Effector memory CD8-positive, alpha-beta T cell (primary cell): ENCODE results near the gene CPNE5.

Experiments
- ATAC-seq: fragments of 150-1000 bp; cut with Tn5 transposase; replicated peaks from 2 replicates; pipeline ENCODE4 v1.10.0; 2021; ENCODE audit warnings: mild to moderate bottlenecking, moderate library complexity
- DNase-seq, 3 experiments: peaks; one replicate each; pipeline ENCODE4 v3.0.0; 2021
- H3K27ac Mint-ChIP-seq, 2 donors: one replicate each; pipeline ENCODE4 v1.8.0; 2022; ENCODE audit warnings: mild to moderate bottlenecking in 2 of 2, mixed read lengths in 2 of 2, moderate library complexity in 2 of 2
- H3K27me3 Mint-ChIP-seq, 2 donors: one replicate each; pipeline ENCODE4 v1.8.0; 2022; ENCODE audit warnings: mixed read lengths in 2 of 2
- H3K36me3 Mint-ChIP-seq: one replicate; pipeline ENCODE4 v1.8.0; 2022; ENCODE audit warnings: mild to moderate bottlenecking, moderate library complexity, mixed read lengths; ENCODE audit not compliant: insufficient read depth
- H3K4me1 Mint-ChIP-seq, 2 donors: one replicate each; pipeline ENCODE4 v1.8.0; 2022; ENCODE audit warnings: low read depth in 2 of 2, mixed read lengths in 2 of 2
- H3K4me3 Mint-ChIP-seq, 2 donors: one replicate each; pipeline ENCODE4 v1.8.0; 2022; ENCODE audit warnings: mild to moderate bottlenecking in 2 of 2, mixed read lengths in 2 of 2, moderate library complexity in 2 of 2
- H3K9me3 Mint-ChIP-seq, 2 donors: one replicate each; pipeline ENCODE4 v1.8.0; 2022; ENCODE audit warnings: mixed read lengths in 2 of 2

The CPNE5 gene

GRCh38 chr6:36809941-36810803, 29.1 kb downstream of the CPNE5 start:
- H3K4me3 Mint-ChIP-seq, result no peak overlapping the region
- no peak overlapping the region for H3K27ac Mint-ChIP-seq
- peaks cover 0 to 2% of the 10 kb centered on the region in 2 donors for H3K4me1 Mint-ChIP-seq
- no peaks in the 10 kb centered on the region for H3K36me3 Mint-ChIP-seq
- peaks cover 10 to 40% of the 10 kb centered on the region in 2 donors for H3K27me3 Mint-ChIP-seq
- DNase-seq (no peak), ATAC-seq (no peak)
- no peaks in the 10 kb centered on the region for H3K9me3 Mint-ChIP-seq

- no peak for ATAC-seq
- Mint-ChIP-seq H3K27me3 (peaks cover 10 to 50% of the 10 kb centered on the region in 2 donors), H3K9me3 (no peaks in the 10 kb centered on the region), H3K36me3 (no peaks in the 10 kb centered on the region), H3K27ac (no peak overlapping the region), H3K4me3 (no peak overlapping the region), H3K4me1 (peaks cover 0 to 2% of the 10 kb centered on the region in 2 donors)
- no peak for DNase-seq
Observed at GRCh38 chr6:36809156-36809555, 30.1 kb downstream of the CPNE5 start.

GRCh38 chr6:36808634-36809033, 30.6 kb downstream of the CPNE5 start:
- Mint-ChIP-seq H3K36me3 (no peaks in the 10 kb centered on the region), H3K27me3 (peaks cover 10 to 50% of the 10 kb centered on the region in 2 donors), H3K9me3 (no peaks in the 10 kb centered on the region), H3K4me3 (no peak overlapping the region), H3K27ac (no peak overlapping the region), H3K4me1 (peaks cover 0 to 2% of the 10 kb centered on the region in 2 donors)
- DNase-seq (no peak), ATAC-seq (no peak)

GRCh38 chr6:36807750-36808149, 31.5 kb downstream of the CPNE5 start:
- ATAC-seq, result no peak
- no peak for DNase-seq
- Mint-ChIP-seq H3K4me3 (no peak overlapping the region), H3K27me3 (peaks cover 10 to 50% of the 10 kb centered on the region in 2 donors), H3K27ac (no peak overlapping the region), H3K36me3 (no peaks in the 10 kb centered on the region), H3K4me1 (peaks cover 0 to 2% of the 10 kb centered on the region in 2 donors), H3K9me3 (no peaks in the 10 kb centered on the region)

- Mint-ChIP-seq H3K27ac (no peak overlapping the region), H3K4me3 (no peak overlapping the region), H3K27me3 (peaks cover 10 to 50% of the 10 kb centered on the region in 2 donors), H3K4me1 (peaks cover 0 to 2% of the 10 kb centered on the region in 2 donors), H3K9me3 (no peaks in the 10 kb centered on the region), H3K36me3 (no peaks in the 10 kb centered on the region)
- ATAC-seq (no peak), DNase-seq (no peak)
Observed at GRCh38 chr6:36807143-36807542, 32.1 kb downstream of the CPNE5 start.

- no peak overlapping the region for H3K4me3 Mint-ChIP-seq
- H3K4me1 Mint-ChIP-seq, result peaks cover 0 to 2% of the 10 kb centered on the region in 2 donors
- H3K27me3 Mint-ChIP-seq, result peaks cover 10 to 50% of the 10 kb centered on the region in 2 donors
- H3K27ac Mint-ChIP-seq, result no peak overlapping the region
- H3K9me3 Mint-ChIP-seq, result no peaks in the 10 kb centered on the region
- H3K36me3 Mint-ChIP-seq, result no peaks in the 10 kb centered on the region
- ATAC-seq (no peak), DNase-seq (no peak)
Observed at GRCh38 chr6:36805917-36806316, 33.3 kb downstream of the CPNE5 start.

- H3K27me3 Mint-ChIP-seq, result peaks cover 10 to 50% of the 10 kb centered on the region in 2 donors
- no peak for DNase-seq
Observed at GRCh38 chr6:36805096-36805797, 34.0 kb downstream of the CPNE5 start.

GRCh38 chr6:36804563-36804962, 34.7 kb downstream of the CPNE5 start:
- ATAC-seq (no peak), DNase-seq (no peak)
- peaks cover 14 to 54% of the 10 kb centered on the region in 2 donors for H3K27me3 Mint-ChIP-seq
- peaks cover 0 to 2% of the 10 kb centered on the region in 2 donors for H3K4me1 Mint-ChIP-seq
- H3K36me3 Mint-ChIP-seq, result peaks cover 2% of the 10 kb centered on the region
- H3K9me3 Mint-ChIP-seq, result no peaks in the 10 kb centered on the region
- no peak overlapping the region for H3K4me3 Mint-ChIP-seq
- H3K27ac Mint-ChIP-seq, result no peak overlapping the region

More at GRCh38 chr6:36805096-36805797, 34.0 kb downstream of the CPNE5 start:
- Mint-ChIP-seq H3K4me1 (peaks cover 0 to 2% of the 10 kb centered on the region in 2 donors), H3K27ac (no peak overlapping the region), H3K9me3 (no peaks in the 10 kb centered on the region), H3K4me3 (no peak overlapping the region), H3K36me3 (no peaks in the 10 kb centered on the region)
- no peak for ATAC-seq

GRCh38 chr6:36803908-36804307, 35.3 kb downstream of the CPNE5 start:
- Mint-ChIP-seq H3K36me3 (peaks cover 3% of the 10 kb centered on the region), H3K4me3 (no peak overlapping the region), H3K27me3 (peaks cover 12 to 50% of the 10 kb centered on the region in 2 donors), H3K27ac (no peak overlapping the region), H3K4me1 (peaks cover 0 to 2% of the 10 kb centered on the region in 2 donors), H3K9me3 (no peaks in the 10 kb centered on the region)
- DNase-seq (no peak), ATAC-seq (no peak)

- ATAC-seq, result no peak
- Mint-ChIP-seq H3K4me1 (peaks cover 0 to 2% of the 10 kb centered on the region in 2 donors), H3K9me3 (no peaks in the 10 kb centered on the region), H3K36me3 (peaks cover 3% of the 10 kb centered on the region), H3K27me3 (peaks cover 8 to 46% of the 10 kb centered on the region in 2 donors), H3K4me3 (no peak overlapping the region), H3K27ac (no peak overlapping the region)
- DNase-seq, result no peak
Observed at GRCh38 chr6:36803482-36803881, 35.8 kb downstream of the CPNE5 start.

- DNase-seq (no peak), ATAC-seq (no peak)
- no peak overlapping the region for H3K4me3 Mint-ChIP-seq
- no peaks in the 10 kb centered on the region for H3K9me3 Mint-ChIP-seq
- peaks cover 5 to 20% of the 10 kb centered on the region in 2 donors for H3K27me3 Mint-ChIP-seq
- H3K36me3 Mint-ChIP-seq, result peaks cover 3% of the 10 kb centered on the region
- no peak overlapping the region for H3K27ac Mint-ChIP-seq
- H3K4me1 Mint-ChIP-seq, result no peaks in the 10 kb centered on the region
Observed at GRCh38 chr6:36800223-36801076, 38.8 kb downstream of the CPNE5 start.

GRCh38 chr6:36798852-36799251, 40.4 kb downstream of the CPNE5 start:
- DNase-seq, result no peak
- Mint-ChIP-seq H3K9me3 (no peaks in the 10 kb centered on the region), H3K36me3 (peaks cover 3% of the 10 kb centered on the region), H3K27ac (no peak overlapping the region), H3K4me3 (no peak overlapping the region), H3K4me1 (no peaks in the 10 kb centered on the region), H3K27me3 (peaks cover 10 to 14% of the 10 kb centered on the region in 2 donors)
- ATAC-seq, result no peak

- no peak for ATAC-seq
- H3K27me3 Mint-ChIP-seq, result peaks cover 19 to 26% of the 10 kb centered on the region in 2 donors
Observed at GRCh38 chr6:36797653-36798052, 41.6 kb downstream of the CPNE5 start.

More at GRCh38 chr6:36797653-36798052, 41.6 kb downstream of the CPNE5 start:
- DNase-seq, result no peak
- Mint-ChIP-seq H3K27ac (no peak overlapping the region), H3K4me1 (no peaks in the 10 kb centered on the region), H3K4me3 (no peak overlapping the region), H3K36me3 (peaks cover 3% of the 10 kb centered on the region), H3K9me3 (no peaks in the 10 kb centered on the region)
